Panc1 (cell line): ENCODE data around the gene UBE2O. TPM values are rescaled to one million over a fixed set of nuclear protein-coding genes. Genes with fewer than 3 reads are reported as not detected.

ENCODE experiments used
- ATAC-seq: fragments of 200-7000 bp; cut with Tn5 transposase; 2 replicates; pipeline ENCODE4 v1.9.1; 2020; ENCODE audit warnings: mild to moderate bottlenecking, moderate library complexity
- BruUV-seq: library from RNA; stranded (reverse); fragments of 400-500 nt; replicated peaks from 2 replicates; lab custom pipeline; 2021; lab: Mats Ljungman, UMichigan
- CTCF ChIA-PET: fragments of 300-600 bp; sonication (Branson Sonifier 250); formaldehyde crosslinking; loops from one replicate; lab custom pipeline; 2022; ENCODE audit warnings: antibody characterized with exemption; lab: Charles Lee
- POLR2A ChIA-PET: fragments of 300-600 bp; sonication (Branson Sonifier 250); formaldehyde crosslinking; loops from one replicate; lab custom pipeline; 2022; ENCODE audit warnings: antibody characterized with exemption; lab: Charles Lee
- DNase-seq: peaks from one replicate; pipeline ENCODE4 v3.0.0-alpha.2; 2010; ENCODE audit warnings: low read depth, low spot score
- H3K27ac ChIP-seq: 2 replicates; pipeline ENCODE4 v1.5.1; 2011; ENCODE audit warnings: mild to moderate bottlenecking, low read length, inconsistent platforms
- H3K27me3 ChIP-seq: fragments of 200-500 bp; sonication (Bioruptor generic); 2 replicates; pipeline ENCODE4 v1.6.0; 2014; ENCODE audit warnings: low read length, inconsistent platforms; ENCODE audit not compliant: control insufficient read depth, insufficient read depth
- H3K36me3 ChIP-seq: fragments of 200-500 bp; sonication (Bioruptor generic); 2 replicates; pipeline ENCODE4 v1.5.1; 2014; ENCODE audit warnings: inconsistent platforms, mild to moderate bottlenecking, low read length, moderate library complexity; ENCODE audit not compliant: control insufficient read depth, insufficient read depth
- H3K4me1 ChIP-seq: 2 replicates; pipeline ENCODE4 v1.5.1; 2011; ENCODE audit warnings: inconsistent platforms, mild to moderate bottlenecking, low read length, moderate library complexity; ENCODE audit not compliant: control insufficient read depth, insufficient read depth
- H3K4me3 ChIP-seq, 2 experiments: 2 replicates each; pipeline ENCODE4 v1.5.1; 2011 to 2012; ENCODE audit warnings: low read depth in 2 of 2, low read length in 2 of 2, mild to moderate bottlenecking in 2 of 2, inconsistent platforms in 1 of 2, moderate library complexity in 1 of 2
- H3K9me3 ChIP-seq: fragments of 200-500 bp; sonication (Bioruptor generic); 2 replicates; pipeline ENCODE4 v1.5.1; 2014; ENCODE audit warnings: low read depth, mild to moderate bottlenecking, inconsistent platforms, low read length, moderate library complexity; ENCODE audit not compliant: control insufficient read depth, insufficient read depth
- CTCF ChIP-seq: fragments of 450-650 bp; IDR thresholded peaks from 2 replicates; pipeline ENCODE4 v1.5.1; 2017; ENCODE audit warnings: mild to moderate bottlenecking
- POLR2AphosphoS5 ChIP-seq: IDR thresholded peaks from 2 replicates; pipeline ENCODE4 v1.6.1; 2012; ENCODE audit warnings: mild to moderate bottlenecking, low read depth, low read length, moderate library complexity
- REST ChIP-seq, 2 experiments: IDR thresholded peaks; 2 replicates each; pipeline ENCODE4 v1.6.1; 2011 to 2012; ENCODE audit warnings: low read depth in 2 of 2, control low read depth in 1 of 2, low read length in 1 of 2, mild to moderate bottlenecking in 1 of 2, moderate library complexity in 1 of 2; ENCODE audit not compliant: insufficient read depth in 1 of 2
- SIN3A ChIP-seq: IDR thresholded peaks from 2 replicates; pipeline ENCODE4 v1.6.1; 2012; ENCODE audit warnings: low read depth, mild to moderate bottlenecking, low read length, moderate library complexity, borderline replicate concordance; ENCODE audit not compliant: insufficient read depth
- TCF7L2 ChIP-seq: IDR thresholded peaks from 2 replicates; pipeline ENCODE4 v1.6.1; 2011; ENCODE audit warnings: mild to moderate bottlenecking, low read depth, low read length, inconsistent platforms
- in situ Hi-C: cut with HindIII; loops from 2 replicates; pipeline ENCODE4 v1.10.0; 2016; ENCODE audit warnings: low sequenced_read_pairs, low pct_unique_long_range_greater_than_20kb
- intact Hi-C: fragments of 100-400 bp; cut with micrococcal nuclease; formaldehyde crosslinking; loops from one replicate; pipeline ENCODE4 v1.10.0; 2022; ENCODE audit not compliant: unreplicated experiment
- total RNA-seq: library from RNA; stranded (reverse); gene quantifications from one replicate; pipeline ENCODE4 v1.2.1, GENCODE V29; 2021; ENCODE audit not compliant: unreplicated experiment

The UBE2O gene
- total RNA-seq, 1 experiment from 2014 or later: 47.5 TPM

- ChIA-PET POLR2A (interaction anchor here (0.5 to 0.7 kb wide), 2 partner anchors 15 to 50 kb away, joined by 3 to 5 read pairs; no protein-coding TSS in a partner anchor), CTCF (interaction anchor here (0.6 to 3.4 kb wide), 11 partner anchors 9 to 200 kb away, joined by 3 to 25 read pairs (median 3); no protein-coding TSS in a partner anchor)
- H3K27me3 ChIP-seq: no peaks in the 10 kb centered on the region
- H3K9me3 ChIP-seq: no peaks in the 10 kb centered on the region
- peaks cover 13% of the 10 kb centered on the region; the same call in 1 of the 2 replicates for H3K4me1 ChIP-seq
- no TSS peak for BruUV-seq
- peak overlapping the region; percentile 79 for H3K27ac ChIP-seq
- in situ Hi-C loops (no loop called here), intact Hi-C loops (no loop called here)
- ATAC-seq (peak; percentile 33), DNase-seq (no peak)
- TF ChIP-seq POLR2AphosphoS5 (no peak), TCF7L2 (no peak), CTCF (no peak), REST (IDR thresholded peaks at IDR 0.05; ENCODE audit: insufficient read depth in 1 of 2, low read depth in 2 of 2, low read length in 1 of 2) (no peak), SIN3A (no peak)
- peak overlapping the region; percentile 59 for H3K4me3 ChIP-seq
- H3K36me3 ChIP-seq: no peaks in the 10 kb centered on the region
Observed at GRCh38 chr17:76384987-76385891, 67.7 kb downstream of the UBE2O start.

GRCh38 chr17:76384222-76384986 lies 68.5 kb downstream of the UBE2O start, which contains the start of gene SPHK1:
Gene SPHK1, plus strand, starts transcription at chr17:76384609. Its CDS starts 1,036 bp downstream, at chr17:76385645.
- TF ChIP-seq SIN3A (peak; percentile 46; the same call in 1 of the 2 replicates), POLR2AphosphoS5 (no peak)
- Histone ChIP-seq H3K4me3 (peak within 1 kb of the TSS; percentile 59 to 69), H3K27me3 (no peaks in the 10 kb centered on the region), H3K36me3 (no peaks in the 10 kb centered on the region), H3K27ac (peak within 1 kb of the TSS; percentile 79), H3K4me1 (peaks cover 13% of the 10 kb centered on the region; the same call in 1 of the 2 replicates), H3K9me3 (no peaks in the 10 kb centered on the region)
- in situ Hi-C loops (no loop called here), intact Hi-C loops (no loop called here)
- ChIA-PET CTCF (interaction anchor here (0.6 to 3.4 kb wide), 10 partner anchors 13 to 714 kb away, joined by 3 to 25 read pairs (median 3); no protein-coding TSS in a partner anchor), POLR2A (interaction anchor here (0.6 kb wide), 2 partner anchors 32 to 274 kb away, joined by 3 to 5 read pairs; no protein-coding TSS in a partner anchor)
- ATAC-seq (peak; percentile 84), DNase-seq (no peak)
- no TSS peak for BruUV-seq
